ENCODE data around the gene NLGN4Y.
"Not testable (repeated sequence)": the region's sequence is repeated elsewhere in the genome, so short reads cannot be mapped to it uniquely, and the experiment has no call there.

The NLGN4Y gene

DNA sequence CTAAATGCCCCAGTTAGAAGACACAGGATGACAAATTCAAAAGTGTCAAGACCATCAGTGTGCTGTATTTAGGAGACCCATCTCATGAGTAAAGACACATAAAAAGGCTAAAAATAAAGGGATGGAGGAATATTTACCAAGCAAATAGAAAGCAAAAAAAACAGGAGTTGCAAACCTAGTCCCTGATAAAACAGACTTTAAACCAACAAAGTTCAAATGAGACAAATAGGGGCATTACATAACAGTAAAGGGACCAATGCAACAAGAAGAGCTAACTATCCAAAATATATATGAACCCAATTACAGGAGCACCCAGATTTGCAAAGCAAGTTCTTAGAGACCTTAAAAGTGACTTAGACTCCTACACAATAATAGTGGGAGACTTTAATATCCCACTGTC lies 336.1 kb downstream of the NLGN4Y start:
- DNase-seq = no peak

DNA sequence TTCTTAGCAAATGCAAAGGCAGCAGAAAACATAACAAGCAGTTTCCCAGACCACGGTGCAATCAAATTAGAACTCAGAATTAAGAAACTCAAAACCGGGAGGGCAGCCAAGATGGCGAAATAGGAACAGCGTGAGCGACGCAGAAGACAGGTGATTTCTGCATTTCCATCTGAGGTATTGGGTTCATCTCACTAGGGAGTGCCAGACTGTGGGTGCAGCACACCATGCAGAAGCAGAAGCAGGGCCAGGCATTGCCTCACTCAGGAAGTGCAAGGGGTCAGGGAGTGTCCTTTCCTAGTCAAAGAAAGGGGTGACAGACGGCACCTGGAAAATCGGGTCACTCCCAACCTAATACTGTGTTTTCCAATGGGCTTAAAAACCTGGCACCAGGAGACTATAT lies 336.7 kb downstream of the NLGN4Y start:
- not testable (repeated sequence) for DNase-seq

DNA sequence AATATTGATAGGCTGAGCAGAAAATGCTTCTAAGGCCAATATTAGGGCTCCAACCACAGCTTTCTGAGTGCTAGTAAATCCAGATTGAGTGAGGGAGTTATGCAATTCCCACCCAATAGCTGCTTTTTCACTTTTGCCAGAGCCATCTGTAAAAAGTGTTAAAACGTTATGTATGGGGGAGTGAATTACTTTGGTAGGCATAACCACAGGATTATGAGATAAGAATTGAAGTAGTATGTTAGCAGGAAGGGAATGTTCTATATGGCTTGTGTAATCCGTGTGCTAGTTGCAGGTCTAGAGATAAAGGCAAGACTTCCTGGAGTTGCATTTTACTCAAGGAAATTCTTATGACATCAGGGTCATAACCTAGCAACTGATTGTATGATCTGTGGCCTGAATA lies 347.6 kb downstream of the NLGN4Y start:
- DNase-seq = no peak

Measured in islet precursor cell (in vitro differentiated cells).